GM20431 (cell line): ENCODE results near the gene CLN6.

ENCODE experiments used
- in situ Hi-C: fragments of 300-500 bp; cut with MseI, MboI; formaldehyde crosslinking; loops from one replicate; pipeline ENCODE4 v1.15.0; 2020; ENCODE audit warnings: low sequenced_read_pairs; ENCODE audit not compliant: unreplicated experiment

Gene CLN6

DNA sequence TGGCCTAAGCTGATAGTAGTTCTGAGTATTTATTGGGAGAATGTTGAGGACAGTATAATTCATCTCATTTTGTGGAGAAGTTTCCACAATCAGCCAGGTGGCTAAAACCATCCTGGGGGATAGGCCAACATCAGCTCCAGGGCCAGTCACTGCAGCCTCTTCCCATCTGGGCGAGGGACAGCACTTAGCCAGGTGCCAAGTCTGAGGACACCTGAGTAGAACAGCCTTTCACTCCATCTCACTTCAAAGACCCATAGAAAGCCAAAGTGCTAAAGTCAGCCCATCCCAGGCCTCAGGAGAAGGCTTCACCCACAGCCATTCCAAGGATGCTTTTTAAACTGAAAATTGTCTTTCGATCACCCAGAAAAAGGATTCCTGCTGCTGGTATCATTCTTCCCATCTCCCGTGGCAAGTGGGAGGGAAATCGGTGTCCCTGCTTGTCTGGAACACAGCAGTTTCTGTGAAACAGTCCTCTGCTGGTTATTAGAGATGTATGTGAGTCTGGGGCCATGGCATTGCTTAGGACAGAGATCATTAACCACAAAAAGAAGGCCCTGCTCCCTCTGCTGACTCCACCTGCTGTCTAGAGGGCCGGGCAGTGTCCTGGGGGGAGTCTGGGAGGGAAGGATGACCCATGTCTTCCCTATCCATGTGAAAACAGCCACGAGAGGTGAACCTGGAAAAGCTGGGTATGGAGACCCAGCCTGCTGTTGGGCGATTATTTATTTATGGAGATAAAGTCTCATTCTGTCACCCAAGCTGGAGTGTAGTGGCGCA, 34.0 kb downstream of the CLN6 start:
- in situ Hi-C loops, result no loop called here

DNA sequence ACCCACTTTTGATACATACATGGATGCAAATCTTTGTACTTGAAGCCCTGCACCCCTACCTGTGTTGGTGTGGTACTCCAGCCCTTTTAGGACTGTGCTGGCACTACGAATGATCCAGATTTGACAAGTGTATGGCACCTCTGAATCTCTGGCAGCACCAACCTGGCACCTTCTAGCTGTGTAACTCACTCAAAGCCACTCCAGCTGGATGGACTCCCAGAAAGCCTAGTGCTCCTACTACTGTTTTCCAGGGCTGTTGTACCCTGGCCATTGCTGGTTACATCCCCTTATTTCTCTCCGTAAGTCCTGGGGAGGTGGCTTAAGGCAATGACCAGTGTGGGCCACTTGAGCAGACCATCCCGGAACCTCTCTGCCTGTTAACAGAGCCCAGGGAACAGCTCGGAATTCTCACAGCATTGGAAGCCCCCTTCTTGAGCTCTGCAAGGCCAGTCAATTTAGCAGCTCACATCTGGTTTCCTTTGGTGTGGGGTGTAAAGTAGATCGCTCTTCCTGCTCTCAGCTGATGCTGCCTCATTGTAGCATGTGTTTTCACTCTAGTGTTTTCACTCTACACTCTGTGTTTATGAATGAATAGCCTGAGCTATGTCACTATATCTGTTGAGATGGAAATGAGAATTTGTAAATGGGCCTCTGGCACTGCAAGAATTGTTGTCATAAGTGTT, 36.6 kb downstream of the CLN6 start:
- in situ Hi-C loops, result no loop called here

DNA sequence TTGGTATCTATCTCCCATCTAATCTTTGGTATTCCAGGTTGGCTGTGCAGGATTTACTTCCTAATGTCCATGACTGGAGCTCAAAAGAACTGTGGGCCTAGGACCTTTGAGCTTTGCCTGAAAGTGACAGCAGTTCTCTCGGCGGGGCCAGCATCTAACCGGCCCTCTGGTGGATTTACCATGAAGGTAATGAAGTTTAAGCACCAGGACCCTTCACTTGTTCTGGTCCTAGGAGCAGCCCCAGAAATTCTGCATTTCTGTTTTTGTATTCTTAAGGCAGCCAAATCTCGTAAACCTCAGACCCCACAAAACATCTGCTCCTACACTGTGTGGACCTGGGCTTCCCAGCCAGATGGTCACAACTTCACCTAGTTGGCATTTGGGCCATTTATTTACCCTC, 37.4 kb downstream of the CLN6 start:
- in situ Hi-C loops, result no loop called here

- in situ Hi-C loops, result no loop called here
Measured at GRCh38 chr15:68191555-68191954, 38.0 kb downstream of the CLN6 start.

GRCh38 chr15:68190048-68190447, 39.5 kb downstream of the CLN6 start:
- in situ Hi-C loops, result no loop called here

DNA sequence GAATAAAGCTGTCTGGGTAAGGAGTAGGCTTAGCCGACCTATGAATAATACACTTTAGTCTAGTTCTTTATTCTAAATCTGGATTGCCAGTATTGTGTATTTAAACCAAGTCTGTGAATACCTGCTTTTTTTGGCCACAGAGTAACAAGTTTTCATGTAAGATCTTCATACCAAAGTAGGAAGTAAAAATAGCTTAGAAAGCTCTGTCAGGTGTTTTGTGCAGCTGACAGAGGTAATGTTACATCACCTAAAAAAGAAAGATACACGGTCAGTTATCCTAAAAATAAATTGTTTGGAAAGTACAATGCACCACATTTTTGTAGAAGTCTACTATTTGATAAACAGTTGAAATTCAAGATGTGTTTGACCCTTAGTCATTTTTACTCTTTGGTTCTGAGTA, 40.9 kb downstream of the CLN6 start:
- in situ Hi-C loops, result no loop called here

DNA sequence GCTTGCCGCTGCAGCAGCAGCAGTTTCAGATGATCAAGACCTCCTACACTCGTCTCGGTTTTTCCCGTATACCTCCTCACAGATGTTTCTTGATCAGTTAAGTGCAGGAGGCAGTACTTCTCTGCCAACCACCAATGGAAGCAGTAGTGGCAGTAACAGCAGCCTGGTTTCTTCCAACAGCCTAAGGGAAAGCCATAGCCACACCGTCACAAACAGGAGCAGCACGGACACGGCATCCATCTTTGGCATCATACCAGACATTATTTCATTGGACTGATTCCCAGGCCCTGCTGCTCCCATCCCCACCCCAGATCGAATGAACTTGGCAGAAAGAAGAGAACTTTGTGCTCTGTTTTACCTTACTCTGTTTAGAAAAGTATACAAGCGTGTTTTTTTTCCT, 42.0 kb downstream of the CLN6 start:
- in situ Hi-C loops, result no loop called here

DNA sequence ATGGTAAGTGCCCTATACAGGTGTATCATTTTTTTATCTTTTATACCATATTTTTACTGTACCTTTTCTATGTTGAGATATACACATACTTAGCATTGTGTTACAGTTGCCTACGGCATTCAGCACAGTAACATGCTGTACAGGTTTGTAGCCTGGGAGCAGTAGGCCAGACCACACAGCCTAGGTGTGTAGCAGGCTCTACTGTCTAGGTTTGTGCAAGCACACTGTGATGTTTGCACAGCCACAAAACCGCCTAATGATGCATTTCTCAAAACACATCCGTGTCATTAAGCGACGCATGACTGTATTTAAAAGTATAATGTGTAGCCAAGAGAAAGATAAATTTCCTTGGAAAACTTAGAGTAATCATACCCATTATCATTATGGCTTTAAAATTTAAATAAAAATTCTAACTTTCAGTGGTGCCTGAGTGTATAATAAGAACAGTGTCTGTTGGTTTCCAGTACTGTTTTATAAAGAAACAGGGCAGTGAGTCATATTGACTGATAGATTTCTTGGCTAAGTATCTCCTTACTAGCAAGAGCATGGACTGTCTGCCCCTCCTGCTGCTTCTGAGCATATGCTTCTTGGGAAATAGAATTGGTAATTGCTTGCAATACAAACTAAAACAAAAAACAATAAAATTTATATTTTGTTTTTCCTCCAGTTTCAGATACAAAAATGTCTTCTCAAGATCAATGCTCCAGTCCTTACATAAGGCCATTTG, 42.7 kb downstream of the CLN6 start:
- in situ Hi-C loops, result no loop called here

- in situ Hi-C loops, result no loop called here
Measured at GRCh38 chr15:68184616-68185480, 44.7 kb downstream of the CLN6 start.

GRCh38 chr15:68183616-68184315, 45.8 kb downstream of the CLN6 start:
- in situ Hi-C loops, result no loop called here

DNA sequence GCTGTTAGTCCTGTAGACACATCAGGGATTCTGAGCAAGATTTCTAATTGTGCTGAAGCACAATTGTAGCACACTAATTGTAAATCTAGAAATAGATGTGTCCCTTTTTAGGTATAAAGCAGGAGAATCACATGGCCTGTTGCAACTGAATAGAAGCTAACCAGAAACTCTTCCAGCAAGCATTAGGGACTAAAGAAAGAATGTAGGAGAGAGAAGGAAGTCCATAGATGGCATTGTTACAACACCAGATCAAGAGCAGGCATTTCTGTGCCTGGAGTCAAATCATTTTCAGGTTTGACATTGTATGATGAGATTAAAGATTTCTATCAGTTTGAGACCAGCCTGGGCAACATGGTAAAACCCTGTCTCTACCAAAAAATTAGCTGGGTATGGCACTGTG, 51.8 kb downstream of the CLN6 start:
- in situ Hi-C loops, result no loop called here

DNA sequence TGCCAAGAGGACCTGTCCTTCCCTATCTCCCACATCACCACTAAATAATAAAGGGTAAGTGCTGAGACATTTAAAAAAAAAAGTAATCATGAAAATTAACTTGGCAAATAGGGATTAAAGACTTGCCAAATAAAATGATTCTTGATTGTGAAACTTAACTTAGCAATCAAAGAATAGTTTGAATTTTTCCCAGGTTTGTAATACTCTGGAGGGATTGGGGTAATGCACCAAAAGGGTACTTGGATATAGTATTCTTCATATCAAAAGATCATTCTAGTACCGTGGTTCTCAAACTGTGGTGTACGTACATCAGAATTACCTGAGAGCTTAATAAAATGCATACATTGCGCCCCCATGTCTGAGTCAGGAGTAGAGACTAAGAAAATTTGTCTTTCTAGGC, 52.9 kb downstream of the CLN6 start:
- in situ Hi-C loops, result no loop called here

DNA sequence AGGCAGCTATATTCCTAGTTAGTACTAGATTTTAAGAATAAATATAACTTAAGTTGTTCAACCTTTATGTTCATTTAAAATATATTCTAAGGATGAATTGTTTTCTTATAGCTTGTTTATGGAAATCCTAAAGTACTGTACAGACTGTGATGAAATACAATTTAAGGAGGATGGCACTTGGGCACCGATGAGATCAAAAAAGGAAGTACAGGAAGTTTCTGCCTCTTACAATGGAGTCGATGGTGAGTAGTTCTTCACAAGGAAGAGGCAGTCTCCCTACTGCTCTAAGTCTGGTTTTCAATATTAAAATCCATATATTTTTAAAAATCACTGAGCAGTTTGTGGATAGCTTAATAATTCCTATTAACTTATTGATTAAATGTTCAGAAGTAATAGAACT, 54.0 kb downstream of the CLN6 start:
- in situ Hi-C loops, result no loop called here

DNA sequence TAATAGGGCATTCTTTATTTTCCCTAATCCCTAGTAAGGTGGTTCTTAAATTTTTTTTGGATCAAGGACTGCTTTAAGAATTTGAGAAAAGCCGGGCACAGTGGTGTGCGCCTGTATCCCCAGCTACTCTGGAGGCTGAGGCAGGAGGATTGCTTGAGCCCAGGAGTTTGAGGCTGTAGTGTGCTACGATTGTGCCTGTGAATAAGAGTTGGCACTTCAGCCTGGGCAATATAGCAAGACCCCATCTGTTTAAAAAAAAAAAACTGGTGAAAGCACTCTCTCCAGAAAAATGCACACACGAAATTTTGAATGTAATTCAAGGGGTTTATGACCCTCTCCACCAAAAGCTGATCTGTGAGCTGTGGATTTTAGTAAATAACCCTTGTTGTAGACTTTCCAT, 56.4 kb downstream of the CLN6 start:
- in situ Hi-C loops, result loop anchor here (25.0 kb wide), 1 partner anchor 311 kb away; no protein-coding TSS in a partner anchor

DNA sequence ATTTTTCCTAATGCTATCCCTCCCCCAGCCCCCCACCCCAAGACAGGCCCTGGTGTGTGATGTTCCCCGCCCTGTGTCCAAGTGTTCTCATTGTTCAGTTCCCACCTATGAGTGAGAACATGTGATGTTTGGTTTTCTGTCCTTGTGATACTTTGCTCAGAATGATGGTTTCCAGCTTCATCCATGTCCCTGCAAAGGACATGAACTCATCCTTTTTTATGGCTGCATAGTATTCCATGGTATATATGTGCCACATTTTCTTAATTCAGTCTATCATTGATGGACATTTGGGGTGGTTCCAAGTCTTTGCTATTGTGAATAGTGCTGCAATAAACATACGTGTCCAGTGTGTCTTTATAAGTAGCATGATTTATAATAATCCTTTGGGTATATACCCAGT, 57.5 kb downstream of the CLN6 start:
- in situ Hi-C loops, result loop anchor here (25.0 kb wide), 1 partner anchor 310 kb away; no protein-coding TSS in a partner anchor

GRCh38 chr15:68166847-68167246, 62.7 kb downstream of the CLN6 start:
- in situ Hi-C loops, result loop anchor here (25.0 kb wide), 1 partner anchor 305 kb away; no protein-coding TSS in a partner anchor

GRCh38 chr15:68163191-68163590, 66.3 kb downstream of the CLN6 start:
- in situ Hi-C loops, result loop anchor here (25.0 kb wide), 1 partner anchor 301 kb away; no protein-coding TSS in a partner anchor

GRCh38 chr15:68158046-68158628, 71.4 kb downstream of the CLN6 start:
- in situ Hi-C loops, result loop anchor here (25.0 kb wide), 1 partner anchor 296 kb away; no protein-coding TSS in a partner anchor

- in situ Hi-C loops, result loop anchor here (25.0 kb wide), 1 partner anchor 295 kb away; no protein-coding TSS in a partner anchor
Measured at GRCh38 chr15:68157074-68157473, 72.5 kb downstream of the CLN6 start.
